IMR-90 (cell line): ENCODE measurements around the gene MALL. TPM values are rescaled to one million over a fixed set of nuclear protein-coding genes. Genes with fewer than 3 reads are reported as not detected.

Source experiments
- ATAC-seq: fragments of 200-7000 bp; cut with Tn5 transposase; 2 replicates; pipeline ENCODE4 v1.9.1; 2020; ENCODE audit warnings: low read depth, mild to moderate bottlenecking, moderate library complexity
- Bru-seq: library from RNA; stranded (reverse); fragments of 400-500 nt; gene quantifications from one replicate; lab custom pipeline; 2021; lab: Mats Ljungman, UMichigan
- BruChase-seq, 2 experiments: library from RNA; stranded (reverse); fragments of 400-500 nt; gene quantifications; one replicate each; lab custom pipeline; 2021; lab: Mats Ljungman, UMichigan
- BruUV-seq: library from RNA; stranded (reverse); fragments of 400-500 nt; replicated peaks from 2 replicates; lab custom pipeline; 2021; lab: Mats Ljungman, UMichigan
- CTCF ChIA-PET: fragments of 300-600 bp; formaldehyde crosslinking; extraction: SDS; loops from one replicate; lab custom pipeline; 2021; ENCODE audit warnings: antibody characterized with exemption; lab: Yijun Ruan, JAX
- POLR2A ChIA-PET: fragments of 300-600 bp; sonication (Branson Sonifier 250); formaldehyde crosslinking; loops from one replicate; lab custom pipeline; 2022; ENCODE audit warnings: antibody characterized with exemption; ENCODE audit not compliant: unreplicated experiment; lab: Charles Lee
- DNase-seq: peaks from one replicate; pipeline ENCODE4 v3.0.0; 2013
- H2AFZ ChIP-seq: replicated peaks from 2 replicates; pipeline ENCODE3; 2013; ENCODE audit warnings: low read length, mild to moderate bottlenecking; ENCODE audit not compliant: poor library complexity
- H2AK5ac ChIP-seq: 2 replicates; pipeline ENCODE4 v1.6.1; 2013; ENCODE audit warnings: low read depth, low read length, inconsistent platforms
- H2AK9ac ChIP-seq: replicated peaks from 2 replicates; pipeline ENCODE3; 2013; ENCODE audit warnings: mild to moderate bottlenecking, low read depth, low read length, moderate library complexity; ENCODE audit not compliant: poor library complexity
- H2BK120ac ChIP-seq: 2 replicates; pipeline ENCODE4 v1.6.1; 2013; ENCODE audit warnings: low read depth, low read length, inconsistent platforms
- H2BK15ac ChIP-seq: 3 replicates; pipeline ENCODE4 v1.6.1; 2013; ENCODE audit warnings: low read depth, low read length, inconsistent platforms
- H2BK20ac ChIP-seq: 2 replicates; pipeline ENCODE4 v1.6.1; 2013; ENCODE audit warnings: low read depth, mild to moderate bottlenecking, inconsistent platforms, low read length, moderate library complexity
- H2BK5ac ChIP-seq: 2 replicates; pipeline ENCODE4 v1.6.1; 2013; ENCODE audit warnings: mild to moderate bottlenecking, low read depth, low read length, inconsistent platforms; ENCODE audit not compliant: poor library complexity, severe bottlenecking
- H3K14ac ChIP-seq: replicated peaks from 2 replicates; pipeline ENCODE4 v1.6.1; 2013; ENCODE audit warnings: low read depth, low read length, inconsistent platforms
- H3K18ac ChIP-seq: 2 replicates; pipeline ENCODE4 v1.6.1; 2013; ENCODE audit warnings: low read depth, low read length, control low read depth
- H3K23ac ChIP-seq: 2 replicates; pipeline ENCODE4 v1.6.1; 2013; ENCODE audit warnings: low read depth, low read length, inconsistent platforms
- H3K27ac ChIP-seq: 2 replicates; pipeline ENCODE4 v1.5.1; 2013; ENCODE audit warnings: mild to moderate bottlenecking, control low read depth, low read length; ENCODE audit not compliant: insufficient read depth
- H3K27me3 ChIP-seq: 2 replicates; pipeline ENCODE4 v1.6.1; 2013; ENCODE audit warnings: low read length; ENCODE audit not compliant: control insufficient read depth, insufficient read depth
- H3K36me3 ChIP-seq: 2 replicates; pipeline ENCODE4 v1.6.1; 2013; ENCODE audit warnings: low read length, mixed read lengths; ENCODE audit not compliant: control insufficient read depth, insufficient read depth
- H3K4ac ChIP-seq: 2 replicates; pipeline ENCODE4 v1.6.1; 2013; ENCODE audit warnings: low read depth, low read length, inconsistent platforms
- H3K4me1 ChIP-seq: 2 replicates; pipeline ENCODE4 v1.6.1; 2013; ENCODE audit warnings: low read length, mixed read lengths; ENCODE audit not compliant: control insufficient read depth, insufficient read depth
- H3K4me2 ChIP-seq: 2 replicates; pipeline ENCODE4 v1.6.1; 2013; ENCODE audit warnings: low read depth, mild to moderate bottlenecking, control low read depth, low read length, moderate library complexity
- H3K4me3 ChIP-seq: 2 replicates; pipeline ENCODE4 v1.5.1; 2013; ENCODE audit warnings: low read depth, mild to moderate bottlenecking, control low read depth, low read length, moderate library complexity; ENCODE audit not compliant: insufficient read depth
- H3K56ac ChIP-seq: 2 replicates; pipeline ENCODE4 v1.6.1; 2013; ENCODE audit warnings: low read length, inconsistent platforms; ENCODE audit not compliant: insufficient read depth; ENCODE audit errors: extremely low read depth
- H3K79me1 ChIP-seq, 2 experiments: 2 replicates each; pipeline ENCODE4 v1.6.1; 2013; ENCODE audit warnings: low read length in 2 of 2, inconsistent platforms in 1 of 2, low read depth in 1 of 2
- H3K9ac ChIP-seq: 2 replicates; pipeline ENCODE4 v1.6.1; 2013; ENCODE audit warnings: low read depth, low read length, control low read depth
- H3K9me1 ChIP-seq: 2 replicates; pipeline ENCODE4 v1.6.1; 2013; ENCODE audit warnings: low read length, inconsistent platforms; ENCODE audit not compliant: insufficient read depth
- H3K9me3 ChIP-seq: 2 replicates; pipeline ENCODE4 v1.6.1; 2013; ENCODE audit warnings: low read length; ENCODE audit not compliant: control insufficient read depth, insufficient read depth
- H4K20me1 ChIP-seq: 2 replicates; pipeline ENCODE4 v1.6.1; 2013; ENCODE audit warnings: low read length, inconsistent platforms; ENCODE audit not compliant: insufficient read depth
- H4K5ac ChIP-seq: 2 replicates; pipeline ENCODE4 v1.6.1; 2013; ENCODE audit warnings: mild to moderate bottlenecking, low read depth, low read length, control low read depth
- H4K8ac ChIP-seq, 2 experiments: 2 replicates each; pipeline ENCODE4 v1.6.1; 2013; ENCODE audit warnings: low read depth in 2 of 2, low read length in 2 of 2, control low read depth in 1 of 2, inconsistent platforms in 1 of 2
- H4K91ac ChIP-seq: 2 replicates; pipeline ENCODE4 v1.6.1; 2013; ENCODE audit warnings: low read depth, low read length, inconsistent platforms; ENCODE audit not compliant: insufficient read depth
- CEBPB ChIP-seq: IDR thresholded peaks from 2 replicates; pipeline ENCODE4 v1.6.1; 2012; ENCODE audit warnings: low read depth, low read length, improper control_type of control experiment
- POLR2A ChIP-seq: IDR thresholded peaks from 2 replicates; pipeline ENCODE4 v1.6.1; 2012; ENCODE audit warnings: mild to moderate bottlenecking, low read depth, low read length
- WGBS, 2 experiments: methylation state at CpG; one replicate each; pipeline versions ENCODE4 v1.1.5 to v1.1.7; 2013; ENCODE audit warnings: missing lambda C conversion rate in 2 of 2; ENCODE audit not compliant: insufficient read length in 1 of 2; ENCODE audit errors: extremely low coverage in 2 of 2; 5-methylcytosine and 5-hydroxymethylcytosine counted together
- dilution Hi-C: fragments of 300-500 bp; cut with HindIII; formaldehyde crosslinking; loops from one replicate; pipeline ENCODE4 v1.14.3; 2018; ENCODE audit warnings: low sequenced_read_pairs; ENCODE audit not compliant: unreplicated experiment
- in situ Hi-C: fragments of 300-500 bp; cut with MboI; formaldehyde crosslinking; loops from 3 replicates; pipeline ENCODE4 v1.14.3; 2019; ENCODE audit warnings: low sequenced_read_pairs, inconsistent platforms, mixed read lengths
- intact Hi-C: fragments of 100-400 bp; cut with micrococcal nuclease; formaldehyde crosslinking; loops from 2 replicates; pipeline ENCODE4 v1.10.0; 2022
- long read RNA-seq: library from polyadenylated mRNA; unstranded; transcript quantifications from one replicate; pipeline ENCODE4 v2.0.0, GENCODE V29; 2021; ENCODE audit not compliant: unreplicated experiment
- polyA plus RNA-seq, 3 experiments: library from polyadenylated mRNA; depleted of rRNA; stranded (reverse); fragments of >200 nt; gene quantifications; 2 replicates each; pipeline ENCODE4 v1.2.3, GENCODE V29; 2012; ENCODE audit warnings: low replicate concordance in 1 of 3
- total RNA-seq: library from RNA; depleted of rRNA; stranded (reverse); fragments of >200 nt; gene quantifications from 2 replicates; pipeline ENCODE4 v1.2.3, GENCODE V29; 2012; rRNA removed

MALL gene
- total RNA-seq = 1.6 and 2.2 TPM in 2 replicates
- 1.2 and 1.6 TPM in 2 replicates for polyA plus RNA-seq (2012; rRNA removed)
- 1.0 and 1.4 TPM in 2 replicates for polyA plus RNA-seq (2012; cell fraction: cytosol; rRNA removed)
- 0.37 and 0.46 TPM in 2 replicates for polyA plus RNA-seq (2012; cell fraction: nucleus; rRNA removed; ENCODE audit: low replicate concordance)
- percentile 10 among the genes with signal in this experiment for Bru-seq, nascent RNA
- percentile 9 among the genes with signal in this experiment for BruChase-seq, experiment 1, labeled RNA remaining after a 6-hour chase
- percentile 14 among the genes with signal in this experiment for BruChase-seq, experiment 2, labeled RNA remaining after a 2-hour chase
- long read RNA-seq = 0 reads

DNA sequence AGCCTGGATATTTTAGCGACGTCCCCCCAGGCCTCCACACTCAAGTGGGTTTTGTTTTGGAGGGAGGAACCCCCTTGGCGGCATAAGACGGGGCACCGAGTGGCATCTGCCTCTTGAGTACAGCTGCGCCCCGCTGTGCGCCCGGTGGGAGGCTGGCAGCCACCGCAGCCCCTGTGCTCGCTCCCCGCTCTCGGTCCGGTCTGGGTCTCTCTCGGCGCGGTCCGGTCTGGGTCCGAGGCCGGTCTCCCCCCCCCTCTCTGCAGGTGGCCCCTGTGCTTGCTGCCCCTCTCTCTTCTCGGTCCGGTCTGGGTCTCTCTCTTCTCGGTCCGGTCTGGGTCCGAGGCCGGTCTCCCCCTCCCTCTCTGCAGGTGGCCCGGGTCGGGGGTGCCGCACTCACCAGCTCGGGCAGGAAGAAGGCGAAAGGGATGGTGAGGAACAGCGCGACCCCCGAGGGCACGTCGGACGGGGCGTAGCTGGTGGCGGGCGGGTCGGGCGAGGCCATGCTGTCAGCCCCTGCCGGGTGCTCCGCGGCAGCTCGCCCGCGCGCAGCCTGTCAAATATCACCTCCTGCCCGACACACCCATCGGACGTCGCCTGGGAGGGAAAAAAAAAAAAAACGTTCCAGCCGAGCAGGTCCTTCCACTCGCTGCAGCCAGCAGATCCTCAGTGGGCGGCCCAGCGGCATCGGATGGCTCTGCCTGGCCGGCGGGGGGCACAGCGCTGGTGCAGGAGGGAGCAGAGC lies at the start of gene MALL:
MALL (minus strand) TSS at position 532 of the 742 bp plus-strand sequence; CDS start at position 502, 30 bp downstream.
- no peak for DNase-seq
- 26% methylated on average over 25 of the region's 62 CpGs; no CpG with 5 or more reads in 1 of the 2 experiments for WGBS, 2 experiments
- no peak for TF ChIP-seq CEBPB
- TF ChIP-seq POLR2A = no peak
- in situ Hi-C loops (no loop called here), intact Hi-C loops (loop anchor here (5.0 kb wide), 1 partner anchor 37 kb away; no protein-coding TSS in a partner anchor), dilution Hi-C loops (no loop called here)
- ATAC-seq = peak; percentile 24; the same call in 1 of the 2 replicates
- POLR2A ChIA-PET = no interaction called here
- peak within 1 kb of the TSS; percentile 69 for H2AFZ ChIP-seq
- H4K91ac ChIP-seq = no peak within 1 kb of the TSS
- no peaks in the 10 kb centered on the region for H3K4me1 ChIP-seq
- no peak within 1 kb of the TSS for H3K23ac ChIP-seq
- H2BK20ac ChIP-seq = no peak within 1 kb of the TSS
- H3K18ac ChIP-seq = no peak within 1 kb of the TSS
- CTCF ChIA-PET = interaction anchor here (0.6 to 1.3 kb wide), 4 partner anchors 7 to 20 kb away, joined by 3 to 7 read pairs (median 4); no protein-coding TSS in a partner anchor
- H3K79me1 ChIP-seq = no peaks in the 10 kb centered on the region
- H3K56ac ChIP-seq = no peak within 1 kb of the TSS
- H2BK5ac ChIP-seq = no peak within 1 kb of the TSS
- no peaks in the 10 kb centered on the region for H3K36me3 ChIP-seq
- H2BK120ac ChIP-seq = no peak within 1 kb of the TSS
- no TSS peak for BruUV-seq
- H2AK9ac ChIP-seq = peak within 1 kb of the TSS; percentile 87
- H2AK5ac ChIP-seq = no peak within 1 kb of the TSS
- H3K27ac ChIP-seq = no peak within 1 kb of the TSS
- H3K9ac ChIP-seq = no peak within 1 kb of the TSS
- 0 out of 3 replicates have a peak within 1 kb of the TSS, but pooled peaks have one; percentile 16 for H2BK15ac ChIP-seq
- H3K14ac ChIP-seq = no peak within 1 kb of the TSS
- no peak within 1 kb of the TSS; the same call in 1 of the 2 replicates for H3K4me3 ChIP-seq
- H4K5ac ChIP-seq = no peak within 1 kb of the TSS
- no peaks in the 10 kb centered on the region for H4K20me1 ChIP-seq
- H3K9me3 ChIP-seq = no peaks in the 10 kb centered on the region
- H3K27me3 ChIP-seq = peaks cover 15% of the 10 kb centered on the region
- H3K9me1 ChIP-seq = no peaks in the 10 kb centered on the region
- H3K4me2 ChIP-seq = peak within 1 kb of the TSS; percentile 43; the same call in 1 of the 2 replicates
- H3K4ac ChIP-seq = no peak within 1 kb of the TSS
- no peak within 1 kb of the TSS; a peak in 1 of 4 replicates for H4K8ac ChIP-seq
